H1 (cell line): ENCODE data around the gene RPS18. TPM values are rescaled to one million over a fixed set of nuclear protein-coding genes. Genes with fewer than 3 reads are reported as not detected.

Source experiments
- CTCF ChIA-PET: fragments of 300-600 bp; sonication (Branson Sonifier 250); formaldehyde crosslinking; loops from one replicate; lab custom pipeline; 2021; ENCODE audit not compliant: partially characterized antibody; lab: Charles Lee
- POLR2A ChIA-PET: fragments of 300-600 bp; sonication (Branson Sonifier 250); formaldehyde crosslinking; loops from one replicate; lab custom pipeline; 2021; ENCODE audit warnings: inconsistent platforms; ENCODE audit not compliant: partially characterized antibody; lab: Charles Lee
- DNase-seq, 2 experiments: peaks; one replicate each; pipeline versions ENCODE4 v3.0.0 to v3.0.0-alpha.2; 2010 to 2022; ENCODE audit warnings: low spot score in 2 of 2, low read depth in 1 of 2, mixed read lengths in 1 of 2
- FAIRE-seq: peaks from 2 replicates; lab custom pipeline; 2011; peaks lifted over from hg19 to GRCh38; lab: Jason Lieb, UNC
- H2AFZ ChIP-seq: 2 replicates; pipeline ENCODE4 v1.8.1; 2012; ENCODE audit warnings: low read length, inconsistent platforms
- H2AK5ac ChIP-seq: 2 replicates; pipeline ENCODE4 v1.6.1; 2013; ENCODE audit warnings: low read depth, low read length
- H2BK120ac ChIP-seq: replicated peaks from 2 replicates; pipeline ENCODE3; 2013; ENCODE audit warnings: low read depth, low read length, inconsistent platforms
- H2BK12ac ChIP-seq: 2 replicates; pipeline ENCODE4 v1.6.1; 2013; ENCODE audit warnings: low read depth, low read length
- H2BK15ac ChIP-seq: 2 replicates; pipeline ENCODE4 v1.6.1; 2013; ENCODE audit warnings: low read length
- H2BK20ac ChIP-seq: 2 replicates; pipeline ENCODE4 v1.6.1; 2013; ENCODE audit warnings: low read length
- H2BK5ac ChIP-seq: 2 replicates; pipeline ENCODE4 v1.6.1; 2013; ENCODE audit warnings: low read depth, low read length
- H3K14ac ChIP-seq: 2 replicates; pipeline ENCODE4 v1.6.1; 2013; ENCODE audit warnings: inconsistent platforms; ENCODE audit not compliant: insufficient read length
- H3K18ac ChIP-seq: 2 replicates; pipeline ENCODE4 v1.6.1; 2013; ENCODE audit warnings: low read length; ENCODE audit errors: extremely low read depth
- H3K23ac ChIP-seq: 2 replicates; pipeline ENCODE4 v1.6.1; 2013; ENCODE audit warnings: inconsistent platforms; ENCODE audit not compliant: insufficient read length
- H3K23me2 ChIP-seq: 2 replicates; pipeline ENCODE4 v1.6.1; 2013; ENCODE audit warnings: low read depth, low read length
- H3K27ac ChIP-seq: 2 replicates; pipeline ENCODE4 v1.6.1; 2011; ENCODE audit warnings: low read depth, low read length, inconsistent platforms
- H3K27me3 ChIP-seq, 4 experiments: replicated peaks in 1 of 4; 1 replicate in 1 of 4; 2 replicates in 3 of 4; pipeline versions ENCODE4 v1.6.1 to v1.8.1; 2011 to 2013; ENCODE audit warnings: low read length in 3 of 4, mild to moderate bottlenecking in 3 of 4, inconsistent platforms in 2 of 4, mixed read lengths in 2 of 4, moderate library complexity in 1 of 4; ENCODE audit not compliant: control insufficient read depth in 3 of 4, insufficient read depth in 3 of 4; ENCODE audit errors: extremely low read depth in 1 of 4
- H3K36me3 ChIP-seq, 4 experiments: 2 replicates each; pipeline versions ENCODE4 v1.6.1 to v1.8.1; 2011 to 2013; ENCODE audit warnings: mild to moderate bottlenecking in 4 of 4, low read length in 3 of 4, moderate library complexity in 2 of 4, control low read depth in 1 of 4, inconsistent platforms in 1 of 4; ENCODE audit not compliant: insufficient read depth in 4 of 4, control insufficient read depth in 2 of 4
- H3K4ac ChIP-seq: replicated peaks from 2 replicates; pipeline ENCODE3; 2013; ENCODE audit warnings: low read length, low read depth, mixed read lengths, inconsistent platforms; ENCODE audit not compliant: insufficient read length
- H3K4me1 ChIP-seq, 4 experiments: replicated peaks in 1 of 4; 1 replicate in 1 of 4; 2 replicates in 3 of 4; pipeline versions ENCODE4 v1.6.1 to v1.8.1; 2011 to 2013; ENCODE audit warnings: low read length in 3 of 4, inconsistent platforms in 2 of 4, mixed read lengths in 1 of 4; ENCODE audit not compliant: insufficient read depth in 4 of 4, control insufficient read depth in 3 of 4
- H3K4me2 ChIP-seq, 2 experiments: 2 replicates each; pipeline versions ENCODE4 v1.6.1 to v1.8.1; 2011 to 2013; ENCODE audit warnings: low read depth in 2 of 2, low read length in 2 of 2, control low read depth in 1 of 2, inconsistent platforms in 1 of 2, mild to moderate bottlenecking in 1 of 2; ENCODE audit not compliant: insufficient read depth in 1 of 2
- H3K4me3 ChIP-seq, 4 experiments: fragments of 200-600, 300-600 bp in 1 of 4; sonication (generic), shearing (Covaris generic), sonication (Bioruptor Twin) in 1 of 4; 2 replicates each; pipeline versions ENCODE4 v1.5.1 to v1.8.1; 2011 to 2016; ENCODE audit warnings: low read length in 4 of 4, low read depth in 3 of 4, control low read depth in 2 of 4, inconsistent platforms in 2 of 4, mild to moderate bottlenecking in 2 of 4, mixed read lengths in 1 of 4, moderate library complexity in 1 of 4; ENCODE audit not compliant: insufficient read depth in 2 of 4; ENCODE audit errors: extremely low read depth in 1 of 4
- H3K56ac ChIP-seq: replicated peaks from 2 replicates; pipeline ENCODE3; 2013; ENCODE audit warnings: low read depth, mild to moderate bottlenecking, mixed read lengths, low read length, inconsistent platforms; ENCODE audit not compliant: insufficient read length
- H3K79me1 ChIP-seq: 2 replicates; pipeline ENCODE4 v1.6.1; 2013; ENCODE audit warnings: low read depth, low read length, control low read depth
- H3K79me2 ChIP-seq, 2 experiments: 2 replicates each; pipeline versions ENCODE4 v1.6.1 to v1.8.1; 2012 to 2013; ENCODE audit warnings: low read length in 2 of 2, mild to moderate bottlenecking in 2 of 2, inconsistent platforms in 1 of 2; ENCODE audit not compliant: insufficient read depth in 2 of 2, control insufficient read depth in 1 of 2
- H3K9ac ChIP-seq, 4 experiments: replicated peaks in 1 of 4; 1 replicate in 1 of 4; 2 replicates in 3 of 4; pipeline versions ENCODE4 v1.6.1 to v1.8.1; 2011 to 2013; ENCODE audit warnings: low read depth in 3 of 4, low read length in 3 of 4, control low read depth in 2 of 4, mild to moderate bottlenecking in 2 of 4, moderate library complexity in 2 of 4, inconsistent platforms in 1 of 4; ENCODE audit errors: extremely low read depth in 1 of 4
- H3K9me3 ChIP-seq, 2 experiments: 2 replicates each; pipeline versions ENCODE4 v1.6.1 to v1.8.1; 2012 to 2013; ENCODE audit warnings: mild to moderate bottlenecking in 2 of 2, moderate library complexity in 2 of 2, control low read depth in 1 of 2, inconsistent platforms in 1 of 2, low read depth in 1 of 2, low read length in 1 of 2, mixed read lengths in 1 of 2; ENCODE audit not compliant: insufficient read depth in 2 of 2
- H4K20me1 ChIP-seq, 2 experiments: replicated peaks in 1 of 2; 2 replicates each; pipeline versions ENCODE3 to v1.8.1; 2011 to 2013; ENCODE audit warnings: inconsistent platforms in 2 of 2, low read length in 2 of 2, mild to moderate bottlenecking in 1 of 2; ENCODE audit not compliant: insufficient read depth in 2 of 2, control insufficient read depth in 1 of 2
- H4K5ac ChIP-seq: 2 replicates; pipeline ENCODE4 v1.6.1; 2013; ENCODE audit warnings: low read length, low read depth, mixed read lengths, inconsistent platforms; ENCODE audit not compliant: insufficient read length
- H4K8ac ChIP-seq: 2 replicates; pipeline ENCODE4 v1.8.0; 2013; ENCODE audit warnings: mild to moderate bottlenecking, moderate library complexity, low read length, inconsistent platforms; ENCODE audit not compliant: insufficient read depth; ENCODE audit errors: extremely low read depth
- H4K91ac ChIP-seq: replicated peaks from 2 replicates; pipeline ENCODE3; 2013; ENCODE audit warnings: low read length, mixed read lengths, inconsistent platforms; ENCODE audit not compliant: insufficient read length
- CHD2 ChIP-seq: IDR thresholded peaks from 2 replicates; pipeline ENCODE4 v1.6.1; 2012; ENCODE audit warnings: low read length, improper control_type of control experiment
- E2F6 ChIP-seq: IDR thresholded peaks from 2 replicates; pipeline ENCODE4 v1.6.1; 2012; ENCODE audit warnings: inconsistent platforms
- EZH2 ChIP-seq: fragments of 200-600 bp; sonication (generic); IDR thresholded peaks from 2 replicates; pipeline ENCODE4 v1.7.1; 2012; ENCODE audit warnings: low read depth, mild to moderate bottlenecking, moderate library complexity, low read length, inconsistent platforms; ENCODE audit not compliant: severe bottlenecking
- GTF2F1 ChIP-seq: IDR thresholded peaks from 2 replicates; pipeline ENCODE4 v1.6.1; 2012; ENCODE audit warnings: low read depth, low read length, improper control_type of control experiment, borderline replicate concordance
- MAX ChIP-seq: IDR thresholded peaks from 2 replicates; pipeline ENCODE4 v1.6.1; 2012; ENCODE audit warnings: inconsistent platforms
- NANOG ChIP-seq: IDR thresholded peaks from 2 replicates; pipeline ENCODE4 v1.6.1; 2011; ENCODE audit warnings: low read length, low read depth, mild to moderate bottlenecking, inconsistent platforms; ENCODE audit not compliant: insufficient read depth, poor library complexity, severe bottlenecking
- NRF1 ChIP-seq: IDR thresholded peaks from 2 replicates; pipeline ENCODE4 v1.6.1; 2011; ENCODE audit warnings: mild to moderate bottlenecking, low read depth, low read length, improper control_type of control experiment
- POLR2AphosphoS5 ChIP-seq: IDR thresholded peaks from 2 replicates; pipeline ENCODE4 v1.6.1; 2011; ENCODE audit warnings: low read depth, low read length
- ZNF274 ChIP-seq: IDR thresholded peaks from 2 replicates; pipeline ENCODE4 v1.7.0; 2012; ENCODE audit warnings: low read length, borderline replicate concordance; ENCODE audit errors: extremely low read depth
- WGBS, 2 experiments: shearing (Covaris generic) in 1 of 2; methylation state at CpG; one replicate each; pipeline versions ENCODE4 v1.1.6 to v1.1.7; 2013 to 2015; ENCODE audit warnings: low lambda C conversion rate in 2 of 2, mixed read lengths in 2 of 2, inconsistent platforms in 1 of 2, low coverage in 1 of 2, missing lambda C conversion rate in 1 of 2; ENCODE audit not compliant: insufficient replicate concordance in 2 of 2, insufficient coverage in 1 of 2, insufficient read length in 1 of 2; ENCODE audit errors: extremely low coverage in 1 of 2, missing lambda C conversion rate in 1 of 2; 5-methylcytosine and 5-hydroxymethylcytosine counted together
- polyA plus RNA-seq, 7 experiments: library from polyadenylated mRNA; depleted of rRNA in 3 of 7; stranded (reverse) in 5 of 7; unstranded in 2 of 7; fragments of >200 nt in 5 of 7; fragments of 200-250 nt in 2 of 7; gene quantifications; 1 replicate in 5 of 7; 2 replicates in 1 of 7; 4 replicates in 1 of 7; pipeline versions ENCODE4 v1.2.1 to v1.2.3, GENCODE V29; 2011 to 2013; ENCODE audit warnings: missing spikeins in 2 of 7, mixed read lengths in 2 of 7
- total RNA-seq: library from RNA; stranded (reverse); fragmentation: NEBNext Ultra II Directional; extraction: Animal tissue kit (Norgen Biotek cat#: 25700); gene quantifications from 2 replicates; pipeline ENCODE4 v1.2.1, GENCODE V29; 2021

Gene RPS18
- total and polyA plus RNA-seq, 2 of the 8 experiments (the other 6 are each of a cell fraction or from before 2014, with no cell fraction given), result 2,796 to 7,099 TPM

- no peak overlapping the region for H2AFZ ChIP-seq
- ChIA-PET POLR2A (interaction anchor here (6.5 to 16.7 kb wide), 3 partner anchors 8 to 17 kb away, joined by 70 to 337 read pairs (median 88); partner anchors contain the start of genes B3GALT4, RGL2, RPS18 and VPS52), CTCF (interaction anchor here (7.2 kb wide), 1 partner anchor 8 kb away, joined by 81 read pairs; the partner anchor contains the start of gene B3GALT4)
- no peak overlapping the region for H4K8ac ChIP-seq
- no peak overlapping the region for H3K23ac ChIP-seq
- no peak overlapping the region for H2BK12ac ChIP-seq
- H3K14ac ChIP-seq, result no peak overlapping the region
- no peak overlapping the region for H2BK5ac ChIP-seq
- H3K79me1 ChIP-seq, result peaks cover 8% of the 10 kb centered on the region; the same call in 1 of the 2 replicates
- no peak overlapping the region for H3K56ac ChIP-seq
- H4K20me1 ChIP-seq, result peaks cover 0 to 2% of the 10 kb centered on the region in 2 experiments
- whole genome bisulfite sequencing, 2 experiments, result 95% methylated on average over 21 of the region's 22 CpGs; no CpG with 5 or more reads in 1 of the 2 experiments
- peaks cover 14 to 33% (median 29%) of the 10 kb centered on the region in 4 experiments for H3K36me3 ChIP-seq
- H3K4me1 ChIP-seq, result peaks cover 0 to 11% (median 5%) of the 10 kb centered on the region in 4 experiments; a peak in 5 of 7 replicates
- no peaks in the 10 kb centered on the region for H3K27me3 ChIP-seq
- FAIRE-seq (no peak), DNase-seq (no peak)
- no peak overlapping the region for H3K4ac ChIP-seq
- H2BK120ac ChIP-seq, result no peak overlapping the region
- H2BK20ac ChIP-seq, result no peak overlapping the region
- H3K27ac ChIP-seq, result no peak overlapping the region
- H3K9ac ChIP-seq, result peak overlapping the region in 1 of 4 experiments; percentile 14; a peak in 1 of 7 replicates
- no peaks in the 10 kb centered on the region; a peak in 1 of 4 replicates for H3K9me3 ChIP-seq
- H3K23me2 ChIP-seq, result peaks cover 8% of the 10 kb centered on the region; the same call in 1 of the 2 replicates
- no peak overlapping the region for H4K5ac ChIP-seq
- H3K4me2 ChIP-seq, result peak overlapping the region in 1 of 2 experiments; percentile 76; a peak in 2 of 4 replicates
- no peak overlapping the region for H3K18ac ChIP-seq
- H2BK15ac ChIP-seq, result no peak overlapping the region
- H3K79me2 ChIP-seq, result peaks cover 4 to 31% of the 10 kb centered on the region in 2 experiments; a peak in 3 of 4 replicates
- H4K91ac ChIP-seq, result no peak overlapping the region
- H3K4me3 ChIP-seq, result no peak overlapping the region; a peak in 1 of 8 replicates
- H2AK5ac ChIP-seq, result no peak overlapping the region
- TF ChIP-seq EZH2 (no peak), CHD2 (no peak), E2F6 (no peak), POLR2AphosphoS5 (no peak), ZNF274 (no peak), NRF1 (no peak), GTF2F1 (no peak), NANOG (no peak), MAX (no peak)
Measured at GRCh38 chr6:33286946-33287914, 15.4 kb downstream of the RPS18 start.
